ENCODE data around the gene TRAPPC3L.

The TRAPPC3L gene
- long read RNA-seq, donor 1, result 0 reads
- long read RNA-seq, donor 2, result 0 reads
- long read RNA-seq, donor 3, result 0 reads
- long read RNA-seq, donor 4, result 0 reads
- long read RNA-seq, donor 5, partial matches to known transcripts, result 295 of 384 reads
- long read RNA-seq, donor 5, other reads (novel, unspliced or antisense), result 89 of 384 reads
- long read RNA-seq, donor 6, result 0 reads
- long read RNA-seq, donor 7, result 0 reads
- long read RNA-seq, donor 8, result 0 reads

DNA sequence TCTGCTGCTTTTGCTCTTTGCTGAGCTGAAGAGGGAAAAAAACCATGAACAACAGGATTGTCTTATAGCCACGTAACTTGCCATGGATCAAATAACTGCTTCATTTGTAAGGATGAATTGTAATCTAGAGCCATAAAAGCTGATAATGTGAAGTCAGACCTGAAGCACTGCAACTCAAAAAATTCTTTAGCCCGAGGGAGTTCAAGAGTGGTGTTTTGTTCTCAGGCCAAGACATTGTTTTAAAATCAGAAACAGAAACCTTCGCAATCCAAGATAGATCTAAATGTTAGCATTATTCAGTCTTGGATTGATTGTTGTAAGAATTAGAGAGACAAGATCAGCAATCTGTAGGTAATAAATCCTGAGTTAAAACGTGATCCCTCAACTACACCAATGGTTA is at the start of gene TRAPPC3L:
TRAPPC3L (minus strand) TSS at position 34 of the 400 bp plus-strand sequence. CDS start 170 bp downstream, outside the sequence.
- DNase-seq, result no peak

DNA sequence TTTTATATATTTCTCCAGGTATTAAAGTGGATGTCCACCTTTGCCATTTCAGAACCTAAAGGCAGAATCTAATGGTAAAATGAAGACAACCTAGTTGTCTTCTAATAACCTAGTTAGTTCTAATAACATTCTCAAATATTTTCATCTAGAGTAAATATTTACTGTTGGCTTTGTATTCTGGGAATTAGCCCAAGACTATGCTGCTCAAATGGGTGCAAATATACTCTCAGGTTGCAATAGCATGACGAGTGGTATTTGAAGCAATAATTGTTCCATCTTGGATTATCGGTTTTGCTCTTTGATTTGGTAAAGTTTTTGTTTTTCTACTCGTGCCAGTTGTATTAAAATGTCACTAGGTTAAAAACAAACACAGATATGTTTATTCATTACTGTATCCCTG is 49.8 kb upstream of the TRAPPC3L start:
- no peak for DNase-seq

DNA sequence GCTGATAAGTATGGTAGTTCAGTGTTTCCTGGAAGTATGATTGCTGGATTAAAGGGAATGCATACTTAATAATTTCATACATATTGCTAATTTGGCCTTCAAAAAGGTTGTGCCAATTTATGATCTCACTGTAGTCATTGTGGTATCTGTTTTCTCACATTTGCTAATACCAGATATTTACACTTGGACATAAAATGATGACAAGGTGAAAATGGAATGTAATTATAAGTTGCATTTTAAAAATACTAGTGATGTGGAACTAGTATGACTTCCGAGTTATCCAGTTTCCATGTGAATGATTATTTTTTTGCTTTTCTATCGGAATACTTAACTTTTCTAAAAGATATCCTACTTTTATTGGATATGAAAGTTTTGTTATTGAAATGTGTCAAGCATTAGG is 41.3 kb upstream of the TRAPPC3L start:
- no peak for DNase-seq

DNA sequence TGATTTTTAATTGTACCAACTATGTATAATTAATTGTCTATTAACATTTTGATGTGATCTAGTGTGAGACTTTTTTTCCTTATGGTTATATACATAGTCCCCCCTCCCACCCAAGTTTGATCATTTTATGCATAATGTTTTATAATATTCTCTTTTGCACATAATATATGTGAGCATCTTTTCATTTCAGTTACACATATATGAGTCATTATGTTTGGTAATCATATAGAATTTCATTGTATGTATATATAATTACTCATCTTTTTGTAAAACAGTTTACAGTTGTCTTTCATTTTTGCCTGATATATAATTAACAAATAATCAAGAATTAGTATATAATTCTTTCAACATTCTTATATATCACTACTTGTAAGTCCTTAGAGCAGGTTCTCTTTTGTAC is 40.8 kb upstream of the TRAPPC3L start:
- DNase-seq, result no peak

DNA sequence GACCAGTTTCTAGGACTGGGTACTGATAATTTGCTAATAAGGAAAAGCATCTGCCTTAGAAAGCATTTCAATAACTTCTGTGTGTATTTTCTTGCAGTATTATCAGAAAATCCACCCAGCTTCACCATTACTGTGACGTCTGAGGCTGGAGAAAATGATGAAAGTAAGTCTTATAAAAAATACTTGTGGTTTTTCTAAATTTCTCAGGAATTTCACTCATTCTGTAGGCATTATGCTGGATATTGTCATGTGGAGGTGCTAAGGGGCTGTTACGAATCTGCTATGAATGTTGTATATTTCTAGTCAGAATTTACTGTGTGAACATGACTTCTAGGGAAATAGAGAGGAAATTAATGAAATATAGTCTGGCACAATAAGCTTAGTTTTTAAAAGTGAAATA is 34.7 kb upstream of the TRAPPC3L start:
- no peak for DNase-seq

DNA sequence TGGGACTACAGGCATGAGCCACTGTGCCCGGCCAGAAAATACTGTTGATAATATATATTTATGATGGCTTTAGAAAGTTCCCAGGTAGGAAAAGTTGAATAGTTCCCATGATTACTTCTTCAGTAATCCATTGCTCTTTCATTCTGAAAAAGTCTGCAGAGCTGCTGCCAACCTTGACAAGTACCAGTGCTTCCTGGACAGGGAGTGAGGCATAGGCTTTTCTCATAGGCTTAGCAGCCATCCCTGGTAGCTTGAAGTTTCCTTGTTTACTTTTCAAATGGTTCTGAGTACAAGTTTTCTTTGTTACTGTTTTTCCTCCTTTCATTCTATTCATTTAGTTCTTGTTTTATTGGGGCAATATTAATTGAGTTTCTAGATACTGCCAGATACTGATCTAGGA is 33.7 kb upstream of the TRAPPC3L start:
- DNase-seq, result no peak

DNA sequence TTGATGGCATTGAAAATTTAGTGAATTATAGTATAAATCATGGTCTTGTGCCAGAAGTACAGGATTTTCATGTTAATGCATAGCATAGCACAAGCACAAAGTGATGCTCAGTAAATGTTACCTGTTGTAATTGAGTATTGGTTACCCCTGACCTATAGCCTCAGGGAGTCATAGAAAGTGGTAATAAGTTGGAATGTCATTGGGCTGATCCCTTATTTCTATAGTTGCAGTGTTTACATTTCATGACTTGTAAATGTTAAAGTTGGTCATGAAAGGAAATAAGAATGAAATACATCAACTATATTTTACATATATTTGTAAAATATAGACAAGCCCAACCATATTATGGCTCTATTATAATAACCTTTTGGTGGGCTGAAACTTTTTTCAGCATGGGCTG is 32.9 kb upstream of the TRAPPC3L start:
- no peak for DNase-seq

DNA sequence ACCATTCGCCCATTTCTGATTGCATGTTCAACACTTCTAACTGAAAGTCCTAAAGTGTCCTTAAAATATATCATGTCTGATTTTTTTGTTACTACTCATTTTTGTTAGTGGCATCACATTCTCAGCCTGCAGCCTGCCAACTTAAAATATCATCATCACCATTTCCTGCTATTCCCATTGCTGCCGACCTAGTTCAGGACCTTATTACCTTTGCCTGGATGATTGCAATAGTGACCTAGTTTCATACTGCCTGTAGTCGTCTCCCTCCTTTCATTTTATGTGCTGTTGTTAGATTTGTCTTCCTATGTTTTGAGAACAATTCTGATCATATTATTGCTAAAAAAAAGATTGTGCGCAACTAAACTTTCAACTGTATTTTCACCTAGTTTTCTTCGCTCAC is 32.0 kb upstream of the TRAPPC3L start:
- DNase-seq, result no peak

DNA sequence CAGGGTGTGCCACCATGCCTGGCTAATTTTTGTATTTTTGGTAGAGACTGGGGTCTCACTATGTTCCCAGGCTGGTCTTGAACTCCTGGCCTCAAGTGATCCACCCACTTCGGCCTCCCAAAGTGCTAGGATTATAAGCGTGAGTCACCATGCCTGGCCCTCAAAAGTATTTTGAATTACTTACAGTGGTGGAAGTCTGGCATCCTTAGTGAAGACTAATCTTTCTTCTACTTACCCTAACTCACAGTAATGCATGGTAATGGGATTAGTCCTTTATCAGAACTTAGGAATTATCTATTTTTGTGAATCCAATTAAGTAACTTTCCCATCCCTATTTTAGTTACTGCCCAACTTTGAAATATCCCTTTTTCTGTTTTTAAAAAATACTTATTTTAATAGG is 29.7 kb upstream of the TRAPPC3L start:
- no peak for DNase-seq

DNA sequence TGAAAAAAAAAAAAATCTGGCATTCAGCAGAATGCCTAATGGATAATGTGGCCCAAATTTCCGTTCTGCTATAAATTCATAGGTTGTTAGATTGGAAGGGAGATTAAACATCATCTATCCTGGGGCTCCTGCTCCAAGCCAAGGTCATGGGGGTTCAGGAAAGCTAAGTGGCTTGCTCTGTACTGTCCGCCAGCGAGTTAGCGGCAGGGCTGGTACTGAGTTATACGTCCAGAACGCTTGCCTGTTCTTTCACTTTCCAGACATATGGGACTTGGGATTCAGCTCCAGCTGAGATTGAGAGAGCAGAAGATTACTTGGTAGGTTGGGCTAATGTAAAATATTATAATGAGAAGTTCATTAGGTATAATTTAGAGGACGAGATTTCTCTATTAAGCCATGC is 26.7 kb upstream of the TRAPPC3L start:
- DNase-seq, result peak; percentile 40

DNA sequence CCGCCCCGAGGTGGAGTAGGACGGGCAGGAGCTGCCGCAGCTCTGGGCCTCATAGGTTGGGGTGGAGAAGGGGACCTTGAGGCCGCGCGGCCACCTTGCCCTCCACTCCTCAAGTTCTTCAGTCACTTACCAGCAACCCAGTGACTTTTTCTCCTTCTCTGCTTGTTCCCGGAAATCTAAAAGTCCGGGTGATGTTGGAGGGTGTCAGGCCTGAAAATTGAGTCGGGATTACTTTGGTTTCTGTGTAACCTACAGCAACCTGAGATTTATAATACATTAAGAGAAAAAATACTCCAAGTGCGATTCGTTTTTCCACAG is 26.2 kb upstream of the TRAPPC3L start:
- no peak for DNase-seq

DNA sequence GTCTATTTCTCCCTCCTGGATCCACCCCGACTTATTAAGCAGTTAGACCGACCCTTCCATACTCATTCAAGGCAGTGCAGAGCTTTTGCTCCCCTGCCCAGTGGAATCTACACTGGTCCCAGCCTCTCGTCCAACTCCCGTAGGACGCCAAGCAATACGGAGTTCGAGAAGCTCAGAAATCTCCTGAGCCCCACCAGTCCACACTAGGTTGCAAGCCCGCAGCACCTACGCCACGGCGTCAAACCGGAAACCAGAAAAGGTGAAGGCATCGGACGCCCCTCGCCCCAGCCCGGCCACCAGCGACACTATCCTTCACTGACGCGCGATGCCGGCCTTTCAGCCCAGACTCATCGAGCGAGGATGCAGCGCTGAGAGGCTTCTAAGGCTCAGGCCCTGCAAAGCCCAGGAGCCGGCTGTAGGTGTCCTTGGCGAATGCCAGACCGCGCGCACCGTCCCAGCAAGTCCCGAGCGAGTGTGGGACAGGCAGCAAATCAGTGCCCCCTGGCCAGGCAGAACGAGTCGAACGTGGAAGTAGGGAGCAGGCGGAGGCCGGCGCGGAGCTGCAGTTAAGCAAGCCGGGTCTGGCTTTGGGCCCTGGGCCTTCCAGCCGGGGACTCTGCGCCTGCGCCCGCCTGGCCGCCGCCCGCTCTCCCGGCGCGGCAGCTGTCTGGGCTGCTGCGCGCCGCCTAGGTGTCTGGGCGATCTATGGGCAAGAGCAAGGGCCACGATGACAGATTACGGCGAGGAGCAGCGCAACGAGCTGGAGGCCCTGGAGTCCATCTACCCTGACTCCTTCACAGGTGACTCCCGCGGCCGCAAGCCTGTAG is 25.6 kb upstream of the TRAPPC3L start, which contains the start of gene RWDD1:
RWDD1 (plus strand) TSS at position 649 of the 827 bp plus-strand sequence; CDS start at position 728, 79 bp downstream.
- DNase-seq, result peak; percentile 94

DNA sequence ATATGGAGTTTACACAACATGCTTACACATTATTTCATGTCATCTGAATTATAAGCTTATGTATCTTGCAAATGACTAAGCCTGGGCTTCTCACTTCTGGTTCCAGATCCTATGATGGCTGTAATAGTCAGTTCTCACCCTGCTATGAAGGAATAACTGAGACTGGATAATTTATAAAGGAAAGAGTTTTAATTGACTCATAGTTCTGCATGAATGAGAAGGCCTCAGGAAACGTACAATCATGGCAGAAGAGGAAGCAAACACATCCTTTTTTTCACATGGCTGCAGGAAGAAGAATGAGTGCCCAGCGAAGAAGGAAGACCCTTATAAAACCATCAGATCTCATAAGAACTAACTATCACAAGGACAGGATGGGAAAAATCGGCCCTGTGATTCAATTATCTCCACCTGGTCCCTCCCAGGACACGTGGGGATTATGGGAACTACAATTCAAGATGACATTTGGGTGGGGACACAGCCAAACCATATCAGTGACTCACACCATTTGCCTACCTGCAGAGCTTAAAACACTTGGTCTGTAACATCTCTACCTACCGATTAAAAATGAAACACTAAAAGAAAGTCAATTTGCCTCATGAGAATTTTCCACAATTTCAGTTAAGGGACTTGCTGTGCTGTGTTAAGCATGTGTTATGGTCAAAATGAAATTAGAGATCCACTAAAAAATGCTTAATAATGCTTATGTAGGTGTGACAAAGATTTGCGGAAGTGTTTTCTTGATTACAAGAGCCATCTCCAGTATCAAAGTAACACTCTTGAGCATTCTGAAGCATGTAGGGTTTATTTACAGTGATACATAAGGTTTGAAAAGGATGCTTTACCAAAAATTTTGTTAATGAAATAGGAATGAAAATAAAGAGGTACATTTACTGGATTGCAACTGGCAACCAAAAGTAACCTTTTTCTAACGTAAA is 23.6 kb upstream of the TRAPPC3L start:
- no peak for DNase-seq

DNA sequence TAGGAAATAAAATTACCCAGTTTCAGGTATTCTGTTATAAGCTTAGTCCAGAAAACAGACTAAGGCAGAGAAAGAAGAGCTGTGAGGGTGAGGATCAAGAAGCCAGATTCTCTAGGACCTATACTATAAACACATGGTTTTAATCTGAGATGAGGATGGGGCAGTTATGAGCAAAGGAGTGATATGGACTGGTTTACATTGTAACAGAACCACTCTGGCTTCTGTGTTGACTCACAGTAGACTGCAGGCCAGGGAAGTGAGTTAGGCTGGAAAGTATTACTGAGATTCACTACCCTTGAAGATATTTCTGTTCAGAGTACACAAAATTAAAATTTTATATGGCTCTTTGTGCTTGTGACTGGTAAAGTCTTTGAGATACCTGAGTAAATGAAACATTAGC is 22.6 kb upstream of the TRAPPC3L start:
- DNase-seq, result no peak

DNA sequence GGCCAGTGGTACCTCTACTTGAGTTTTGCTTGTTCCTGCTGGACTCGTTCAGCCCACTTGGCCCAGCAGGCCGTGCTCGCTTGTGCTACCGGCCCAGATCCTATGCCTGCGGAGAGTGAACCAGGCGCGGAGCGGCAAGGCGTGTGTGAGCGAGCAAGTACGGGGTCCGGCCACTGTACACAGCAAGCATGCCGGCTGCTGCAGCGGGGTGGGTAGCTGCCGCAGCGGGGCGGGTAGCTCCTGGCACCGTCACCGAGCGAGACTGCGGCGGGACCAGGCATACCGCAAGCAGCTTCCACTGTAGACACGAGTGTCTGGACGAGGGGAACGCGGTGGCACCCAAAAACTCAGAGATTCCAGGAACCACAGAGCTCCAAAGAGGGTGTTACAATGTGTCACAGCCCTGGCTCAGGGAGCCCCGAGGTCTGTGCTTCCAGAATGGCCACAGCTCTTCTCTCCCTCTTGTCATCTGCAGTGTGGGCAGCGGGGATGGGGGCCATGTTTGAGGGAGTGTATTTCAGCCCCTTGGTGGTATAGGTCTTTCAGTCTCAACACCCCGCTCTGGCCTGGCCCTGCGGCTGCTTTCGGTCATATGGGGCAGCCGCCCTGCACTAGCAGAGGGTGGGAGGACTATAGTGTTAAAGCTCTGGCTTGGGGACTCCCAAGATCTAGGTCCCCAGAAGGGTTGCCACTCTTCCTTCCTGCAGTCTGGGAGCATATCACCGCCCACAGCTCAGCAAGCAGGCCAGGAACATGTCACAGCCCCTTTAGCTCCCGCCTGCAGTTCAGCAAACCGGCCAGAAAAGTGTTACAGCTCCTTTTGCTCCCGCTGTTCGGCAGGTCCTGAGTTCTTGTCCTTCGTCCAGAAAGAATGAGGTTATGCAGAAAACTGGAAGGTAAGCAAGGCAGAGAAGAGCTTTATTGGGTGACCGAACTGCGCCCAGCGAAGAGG is 19.7 kb upstream of the TRAPPC3L start:
- peak; percentile 64 for DNase-seq

DNA sequence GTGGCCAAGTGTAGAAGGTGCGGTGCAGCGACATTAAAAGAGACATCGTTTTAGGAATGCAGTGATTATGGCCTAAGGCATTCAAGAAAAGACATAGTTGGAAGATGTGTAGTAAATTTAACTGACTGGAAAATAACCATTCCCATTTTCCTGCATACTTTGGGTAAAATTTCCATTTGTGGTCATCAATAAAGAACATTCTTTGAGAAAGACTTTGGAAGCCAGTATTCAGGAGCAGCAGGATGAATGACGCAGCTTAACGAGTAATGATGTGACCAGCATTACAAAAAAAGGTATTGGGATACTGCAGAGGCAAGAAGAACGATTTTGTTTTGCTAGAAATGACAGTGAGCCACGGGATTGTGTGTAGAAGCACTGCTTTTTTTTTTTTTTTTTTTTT is 18.8 kb upstream of the TRAPPC3L start:
- no peak for DNase-seq

DNA sequence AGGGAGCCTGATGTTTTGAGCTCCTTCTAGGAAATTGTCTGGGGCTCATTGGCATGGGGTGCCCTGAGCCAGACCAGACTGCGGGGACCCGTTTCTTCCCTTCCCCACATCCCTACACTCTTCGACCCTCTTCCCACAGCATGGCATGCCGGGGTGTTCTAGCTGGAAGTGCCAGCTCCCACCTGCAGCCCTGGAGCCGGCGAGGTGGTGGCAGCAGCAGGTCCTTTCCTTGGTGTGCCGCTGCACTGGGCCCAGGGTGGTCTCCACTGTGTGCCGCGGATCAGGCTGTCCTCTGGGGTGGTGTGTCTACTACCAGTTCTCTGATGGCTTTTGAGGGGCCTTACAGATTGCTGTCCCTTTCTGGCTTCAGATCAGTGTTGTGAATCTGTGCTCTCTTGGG is 18.3 kb upstream of the TRAPPC3L start:
- DNase-seq, result no peak

DNA sequence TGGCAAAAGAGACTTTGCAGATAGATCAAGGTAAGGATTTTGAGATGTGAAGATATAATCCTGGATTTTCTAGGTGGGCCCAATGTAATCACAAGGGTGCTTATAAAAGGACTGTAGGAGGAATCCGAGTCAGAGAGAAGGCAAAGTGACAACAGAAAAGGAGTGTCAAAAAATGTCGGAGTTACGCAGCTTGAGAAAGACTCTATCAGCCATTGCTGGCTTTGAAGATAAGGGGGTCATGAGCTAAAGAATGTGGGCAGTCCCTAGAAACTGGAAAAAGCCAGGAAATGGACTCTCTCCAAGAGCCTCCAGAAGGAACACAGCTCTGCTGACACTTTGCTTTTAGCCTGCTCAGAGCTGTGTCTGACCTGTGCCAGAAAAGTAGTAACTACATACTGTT is 17.1 kb upstream of the TRAPPC3L start:
- no peak for DNase-seq

DNA sequence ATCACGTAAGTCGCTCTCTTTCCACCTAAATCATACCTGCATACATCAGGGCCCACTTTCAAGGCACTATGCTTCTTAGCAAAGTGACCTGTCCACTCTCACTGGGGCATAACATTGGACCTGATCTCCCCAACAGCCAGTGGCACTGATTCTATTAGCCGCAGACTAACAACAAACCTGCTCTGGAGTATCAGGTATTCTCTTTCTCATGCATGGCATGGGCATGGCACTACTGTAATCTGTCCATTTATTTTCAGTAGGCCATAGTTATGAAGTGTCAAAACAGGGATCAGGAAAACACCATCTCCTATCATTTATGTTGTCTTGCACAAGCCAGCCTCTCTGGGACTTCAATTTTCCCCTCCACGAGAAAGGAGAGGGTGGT is 16.5 kb upstream of the TRAPPC3L start:
- DNase-seq, result no peak

DNA sequence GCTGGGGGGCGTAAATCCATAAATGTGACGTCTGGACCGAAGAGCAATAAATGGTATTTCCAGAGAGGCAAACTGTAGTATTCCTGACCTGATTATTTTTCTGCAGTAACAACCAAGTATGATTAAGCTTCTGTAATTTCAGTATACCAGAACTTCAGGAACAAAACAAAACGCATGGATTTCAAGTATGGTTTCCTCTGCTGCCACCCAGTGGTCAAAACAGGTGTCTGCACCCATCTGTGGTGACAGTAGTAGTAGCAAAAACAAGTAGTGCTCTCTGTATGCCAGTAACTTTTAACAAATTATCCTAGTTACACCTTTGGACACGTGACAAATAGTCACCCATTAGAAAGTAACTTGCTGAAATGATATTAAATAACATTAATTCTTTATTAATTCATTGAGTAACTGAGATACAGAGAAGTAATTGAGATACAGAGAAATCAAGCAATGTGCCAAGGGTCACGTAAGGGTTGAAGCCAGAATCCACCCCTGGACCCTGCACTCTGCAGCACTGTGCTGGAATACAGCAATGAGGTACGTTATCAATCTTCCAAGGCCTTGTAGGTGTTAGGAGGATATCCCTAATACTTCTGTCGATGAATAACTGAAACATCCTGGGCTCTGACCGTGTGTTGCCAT is 16.0 kb upstream of the TRAPPC3L start:
- DNase-seq, result peak; percentile 48

DNA sequence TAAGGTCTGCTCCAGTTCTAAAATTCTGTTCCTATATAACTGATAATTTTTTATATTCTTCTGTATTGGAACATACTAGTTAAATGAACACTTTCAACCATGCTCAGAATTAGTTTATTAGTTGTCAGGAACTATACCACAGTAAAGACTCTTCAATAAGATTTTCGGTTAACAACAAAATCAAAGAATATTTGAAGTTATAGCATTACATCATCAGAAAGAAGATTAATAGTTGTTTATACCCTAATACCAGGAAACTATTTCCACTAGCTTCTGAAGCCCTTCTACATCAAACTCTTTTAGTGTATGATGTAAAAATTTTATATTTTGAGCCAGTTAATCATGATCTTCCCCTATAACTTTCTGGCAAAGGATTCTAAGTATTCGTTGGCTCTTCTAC is 14.6 kb upstream of the TRAPPC3L start:
- DNase-seq, result no peak
